Nephron progenitor cell (in vitro differentiated cells): ENCODE measurements around the gene NCKAP5.
A peak's percentile ranks its signal among the peaks of the same experiment; 100 is the strongest.

Experiments
- DNase-seq: peaks from one replicate; pipeline ENCODE4 v3.0.0; 2021
- H3K27ac Mint-ChIP-seq: 2 replicates; pipeline ENCODE4 v1.8.0; 2021; ENCODE audit warnings: mild to moderate bottlenecking, moderate library complexity, mixed read lengths
- H3K27me3 Mint-ChIP-seq: 2 replicates; pipeline ENCODE4 v1.8.0; 2021; ENCODE audit warnings: mild to moderate bottlenecking, low read depth, mixed read lengths; ENCODE audit not compliant: poor library complexity
- H3K36me3 Mint-ChIP-seq: 2 replicates; pipeline ENCODE4 v1.8.0; 2021; ENCODE audit warnings: low read depth, mixed read lengths
- H3K4me1 Mint-ChIP-seq: 2 replicates; pipeline ENCODE4 v1.8.0; 2021; ENCODE audit warnings: mixed read lengths
- H3K4me3 Mint-ChIP-seq: 2 replicates; pipeline ENCODE4 v1.8.0; 2021; ENCODE audit warnings: mild to moderate bottlenecking, moderate library complexity, mixed read lengths
- H3K9me3 Mint-ChIP-seq: 2 replicates; pipeline ENCODE4 v1.8.0; 2021; ENCODE audit warnings: mild to moderate bottlenecking, moderate library complexity, mixed read lengths
- CTCF ChIP-seq: fragments of 200-600 bp; sonication (generic); IDR thresholded peaks from 2 replicates; pipeline ENCODE4 v1.5.0; 2021; ENCODE audit warnings: antibody characterized with exemption

NCKAP5 gene

DNA sequence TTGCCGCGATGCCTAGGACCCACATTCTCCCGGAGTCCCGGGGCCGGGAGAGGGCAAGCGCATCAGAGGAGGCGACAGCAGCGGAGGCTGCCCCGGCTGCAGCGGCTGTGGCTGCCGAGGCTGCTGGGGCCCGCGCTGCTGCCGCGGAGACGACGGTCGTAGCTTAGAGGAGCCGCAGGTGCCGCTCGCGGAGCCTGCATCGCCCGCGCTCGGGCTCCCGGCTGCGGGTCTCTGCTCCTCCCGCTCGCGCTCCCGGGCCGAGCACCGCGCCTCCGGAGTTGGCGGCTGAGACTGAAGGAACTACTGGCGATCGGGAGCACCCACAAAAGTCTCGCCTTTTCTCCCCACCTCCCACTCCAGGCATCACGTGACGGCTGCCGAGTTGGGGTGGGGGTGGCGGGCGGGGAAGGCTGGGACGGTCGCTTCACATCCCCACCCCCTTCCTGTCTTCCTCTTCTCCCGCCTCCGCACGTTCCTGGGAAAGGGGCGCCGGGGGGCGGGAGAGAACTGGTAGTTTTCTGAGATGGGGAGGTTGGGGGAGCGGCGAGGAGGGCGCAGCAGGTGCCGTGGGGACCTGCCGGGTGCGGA, 898.3 kb downstream of the NCKAP5 start, which contains the start of gene LYPD1:
TSS of gene LYPD1 (minus strand) at position 298 of the 588 bp plus-strand sequence. CDS start at position 25, 273 bp downstream.
- TF ChIP-seq CTCF = no peak
- DNase-seq = peak; percentile 60
- H3K36me3 Mint-ChIP-seq = no peaks in the 10 kb centered on the region
- H3K4me1 Mint-ChIP-seq = peaks cover 48% of the 10 kb centered on the region
- no peak within 1 kb of the TSS for H3K27ac Mint-ChIP-seq
- H3K4me3 Mint-ChIP-seq = peak within 1 kb of the TSS; percentile 86
- H3K9me3 Mint-ChIP-seq = no peaks in the 10 kb centered on the region
- H3K27me3 Mint-ChIP-seq = peaks cover 47% of the 10 kb centered on the region

- H3K27ac Mint-ChIP-seq = no peak overlapping the region
- peak overlapping the region; percentile 86 for H3K4me3 Mint-ChIP-seq
- no peak for TF ChIP-seq CTCF
- peaks cover 43% of the 10 kb centered on the region for H3K27me3 Mint-ChIP-seq
- no peaks in the 10 kb centered on the region for H3K36me3 Mint-ChIP-seq
- peak; percentile 56 for DNase-seq
- peaks cover 55% of the 10 kb centered on the region for H3K4me1 Mint-ChIP-seq
- H3K9me3 Mint-ChIP-seq = no peaks in the 10 kb centered on the region
These were observed 899.0 kb downstream of the NCKAP5 start for GRCh38 chr2:132668987-132669907.

GRCh38 chr2:132668189-132668823, 900.0 kb downstream of the NCKAP5 start:
- H3K9me3 Mint-ChIP-seq = no peaks in the 10 kb centered on the region
- peak; percentile 27 for TF ChIP-seq CTCF
- no peaks in the 10 kb centered on the region for H3K36me3 Mint-ChIP-seq
- H3K27ac Mint-ChIP-seq = no peak overlapping the region
- peaks cover 65% of the 10 kb centered on the region for H3K4me1 Mint-ChIP-seq
- peaks cover 43% of the 10 kb centered on the region for H3K27me3 Mint-ChIP-seq
- peak; percentile 74 for DNase-seq
- H3K4me3 Mint-ChIP-seq = peak overlapping the region; percentile 86

DNA sequence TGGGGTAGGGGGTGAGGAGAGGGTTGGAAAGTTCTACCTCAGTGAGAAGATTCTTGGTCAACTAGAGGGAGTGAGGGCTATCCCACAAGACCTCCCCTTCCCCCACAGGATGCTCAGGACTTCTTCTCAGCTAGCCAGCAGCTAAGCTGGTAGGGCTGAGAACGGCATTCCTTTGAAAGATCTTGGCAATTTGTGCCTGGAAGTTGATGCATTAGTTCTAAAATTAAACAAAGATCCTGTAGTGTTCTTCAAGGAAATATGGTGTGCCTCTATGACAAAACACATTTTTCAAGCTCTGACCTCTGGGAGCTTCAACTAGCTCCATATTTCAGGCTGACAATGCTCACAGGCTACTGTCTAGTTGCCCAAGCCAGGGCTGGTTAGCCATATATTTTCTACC, 900.6 kb downstream of the NCKAP5 start:
- no peaks in the 10 kb centered on the region for H3K36me3 Mint-ChIP-seq
- peaks cover 71% of the 10 kb centered on the region for H3K4me1 Mint-ChIP-seq
- no peak for DNase-seq
- no peak for TF ChIP-seq CTCF
- H3K4me3 Mint-ChIP-seq = peak overlapping the region; percentile 86
- H3K27ac Mint-ChIP-seq = no peak overlapping the region
- peaks cover 43% of the 10 kb centered on the region for H3K27me3 Mint-ChIP-seq
- no peaks in the 10 kb centered on the region for H3K9me3 Mint-ChIP-seq

DNA sequence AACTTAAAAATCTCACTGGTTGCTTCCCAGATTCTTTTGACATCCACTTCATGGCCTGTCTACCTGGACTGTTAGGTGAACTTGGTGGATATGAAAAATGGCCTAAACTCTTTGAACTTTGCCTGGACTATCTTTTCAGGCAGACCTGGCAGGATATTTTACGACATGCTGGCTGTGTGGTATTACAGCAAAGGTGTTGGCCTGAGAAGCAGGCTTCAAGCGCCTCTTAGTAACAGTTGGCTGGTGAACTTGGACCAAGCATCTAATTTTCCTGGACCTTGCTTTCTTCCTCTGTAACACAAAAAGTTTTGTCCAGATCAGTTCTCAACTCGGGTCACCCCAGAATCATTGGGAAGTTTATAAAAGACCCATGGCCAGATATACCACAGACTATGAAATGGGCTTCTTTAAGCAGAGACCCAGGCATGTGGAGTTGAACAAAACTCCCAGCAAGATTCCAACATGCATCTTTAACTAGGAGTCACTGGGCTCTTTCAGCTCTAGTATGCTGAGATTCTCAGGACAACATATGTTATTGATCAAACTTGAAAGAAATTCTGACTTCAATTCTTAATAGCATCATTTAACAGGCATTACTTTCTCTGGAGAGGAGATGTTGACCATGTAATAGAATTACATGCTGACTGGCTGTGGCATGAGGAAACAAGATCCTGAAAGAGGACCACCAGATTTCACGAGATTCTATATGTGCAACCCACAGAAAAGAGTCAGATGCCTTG, 902.7 kb downstream of the NCKAP5 start:
- peaks cover 14% of the 10 kb centered on the region for H3K36me3 Mint-ChIP-seq
- H3K4me1 Mint-ChIP-seq = peaks cover 81% of the 10 kb centered on the region
- peaks cover 25% of the 10 kb centered on the region for H3K27me3 Mint-ChIP-seq
- H3K9me3 Mint-ChIP-seq = no peaks in the 10 kb centered on the region
- H3K27ac Mint-ChIP-seq = peak overlapping the region; percentile 38
- TF ChIP-seq CTCF = no peak
- peak overlapping the region; percentile 22 for H3K4me3 Mint-ChIP-seq
- DNase-seq = no peak
